GM21447 (cell line): ENCODE measurements around the gene APEH.

Source experiments
- ATAC-seq: cut with Tn5 transposase; IDR thresholded peaks from one replicate; pipeline ENCODE4 v1.9.1; 2021; ENCODE audit not compliant: unreplicated experiment

The APEH gene

DNA sequence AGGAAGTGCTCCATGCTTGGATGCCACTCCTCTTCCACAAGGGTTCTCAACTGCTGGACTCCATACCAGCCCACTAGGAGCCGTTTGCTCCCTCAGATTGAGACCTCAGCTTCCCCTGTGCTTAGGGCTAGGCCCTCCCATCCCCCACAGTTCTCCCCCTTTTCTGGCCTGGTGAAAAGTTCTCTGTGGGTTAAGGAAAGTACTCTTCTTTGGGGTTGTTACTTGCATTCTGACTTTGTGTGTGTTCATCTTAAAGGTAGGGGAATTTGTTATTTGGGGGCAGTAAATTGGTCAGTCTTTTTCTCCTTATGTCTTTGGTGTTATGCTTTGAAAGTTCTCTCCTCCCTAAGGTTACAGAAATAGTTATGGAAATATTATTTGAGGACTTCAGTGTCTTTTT is 24.0 kb upstream of the APEH start:
- no peak for ATAC-seq

DNA sequence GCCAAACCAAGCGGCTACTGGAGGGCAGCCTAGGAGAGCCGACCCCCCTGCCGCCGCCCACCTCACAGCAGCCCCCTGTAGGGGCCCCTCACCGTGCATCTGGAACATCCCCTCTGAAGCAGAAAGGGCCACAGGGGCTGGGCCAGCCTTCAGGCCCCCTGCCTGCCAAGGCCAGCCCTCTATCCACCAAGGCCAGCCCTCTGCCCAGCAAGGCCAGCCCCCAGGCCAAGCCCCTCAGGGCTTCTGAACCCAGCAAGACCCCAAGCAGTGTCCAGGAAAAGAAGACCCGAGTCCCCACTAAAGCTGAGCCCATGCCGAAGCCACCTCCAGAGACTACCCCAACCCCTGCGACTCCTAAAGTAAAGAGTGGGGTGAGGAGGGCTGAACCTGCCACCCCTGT is 23.5 kb upstream of the APEH start:
- ATAC-seq, result no peak

GRCh38 chr3:49652218-49652902 is 21.8 kb upstream of the APEH start:
- no peak for ATAC-seq

DNA sequence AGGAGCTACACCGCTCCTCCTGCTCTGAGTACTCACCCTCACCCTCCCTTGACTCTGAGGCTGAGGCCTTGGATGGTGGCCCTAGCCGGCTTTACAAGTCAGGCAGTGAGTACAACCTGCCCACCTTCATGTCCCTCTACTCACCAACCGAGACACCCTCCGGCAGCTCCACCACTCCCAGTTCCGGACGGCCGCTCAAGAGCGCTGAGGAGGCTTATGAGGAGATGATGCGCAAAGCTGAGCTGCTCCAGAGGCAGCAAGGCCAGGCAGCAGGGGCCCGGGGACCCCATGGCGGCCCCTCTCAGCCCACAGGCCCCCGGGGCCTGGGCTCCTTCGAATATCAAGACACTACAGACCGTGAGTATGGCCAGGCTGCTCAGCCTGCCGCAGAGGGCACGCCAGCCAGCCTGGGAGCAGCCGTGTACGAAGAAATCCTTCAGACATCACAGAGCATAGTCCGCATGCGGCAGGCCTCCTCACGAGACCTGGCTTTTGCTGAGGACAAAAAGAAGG is 21.2 kb upstream of the APEH start:
- ATAC-seq, result no peak

GRCh38 chr3:49653621-49654020 is 20.5 kb upstream of the APEH start:
- ATAC-seq, result no peak

- ATAC-seq, result no peak
Observed at GRCh38 chr3:49654176-49654825, 19.9 kb upstream of the APEH start.

DNA sequence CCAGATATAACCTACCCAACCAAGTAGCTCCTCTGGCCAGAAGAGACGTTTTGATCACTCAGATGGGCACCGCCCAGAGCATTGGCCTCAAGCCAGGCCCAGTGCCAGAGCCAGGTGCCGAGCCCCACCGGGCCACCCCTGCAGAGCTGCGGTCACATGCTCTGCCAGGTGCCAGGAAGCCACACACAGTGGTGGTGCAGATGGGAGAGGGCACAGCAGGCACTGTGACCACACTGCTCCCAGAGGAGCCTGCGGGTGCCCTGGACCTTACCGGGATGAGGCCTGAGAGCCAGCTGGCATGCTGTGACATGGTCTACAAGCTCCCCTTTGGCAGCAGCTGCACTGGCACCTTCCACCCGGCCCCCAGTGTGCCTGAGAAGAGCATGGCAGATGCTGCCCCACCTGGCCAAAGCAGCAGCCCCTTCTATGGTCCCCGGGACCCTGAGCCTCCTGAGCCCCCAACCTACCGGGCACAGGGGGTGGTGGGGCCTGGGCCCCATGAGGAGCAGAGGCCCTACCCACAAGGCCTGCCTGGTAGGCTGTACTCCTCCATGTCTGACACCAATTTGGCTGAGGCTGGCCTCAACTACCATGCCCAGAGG is 19.1 kb upstream of the APEH start:
- ATAC-seq, result no peak

- ATAC-seq, result no peak
Observed at GRCh38 chr3:49655731-49656285, 18.3 kb upstream of the APEH start.

DNA sequence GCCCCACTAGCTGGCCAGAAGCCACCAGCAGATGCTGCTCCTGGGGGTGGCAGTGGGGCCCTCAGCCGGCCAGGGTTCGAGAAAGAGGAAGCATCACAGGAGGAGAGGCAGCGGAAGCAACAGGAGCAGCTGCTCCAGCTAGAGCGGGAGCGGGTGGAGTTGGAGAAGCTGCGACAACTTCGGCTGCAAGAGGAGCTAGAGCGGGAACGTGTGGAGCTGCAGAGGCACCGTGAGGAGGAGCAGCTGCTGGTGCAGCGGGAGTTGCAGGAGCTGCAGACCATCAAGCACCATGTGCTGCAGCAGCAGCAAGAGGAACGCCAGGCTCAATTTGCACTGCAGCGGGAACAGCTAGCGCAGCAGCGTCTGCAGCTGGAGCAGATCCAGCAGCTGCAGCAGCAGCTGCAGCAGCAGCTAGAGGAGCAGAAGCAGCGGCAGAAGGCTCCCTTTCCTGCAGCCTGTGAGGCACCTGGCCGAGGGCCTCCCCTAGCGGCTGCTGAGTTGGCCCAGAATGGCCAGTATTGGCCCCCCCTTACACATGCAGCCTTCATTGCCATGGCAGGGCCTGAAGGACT is 17.5 kb upstream of the APEH start:
- ATAC-seq, result no peak

GRCh38 chr3:49657208-49657915 is 16.8 kb upstream of the APEH start:
- ATAC-seq, result no peak

DNA sequence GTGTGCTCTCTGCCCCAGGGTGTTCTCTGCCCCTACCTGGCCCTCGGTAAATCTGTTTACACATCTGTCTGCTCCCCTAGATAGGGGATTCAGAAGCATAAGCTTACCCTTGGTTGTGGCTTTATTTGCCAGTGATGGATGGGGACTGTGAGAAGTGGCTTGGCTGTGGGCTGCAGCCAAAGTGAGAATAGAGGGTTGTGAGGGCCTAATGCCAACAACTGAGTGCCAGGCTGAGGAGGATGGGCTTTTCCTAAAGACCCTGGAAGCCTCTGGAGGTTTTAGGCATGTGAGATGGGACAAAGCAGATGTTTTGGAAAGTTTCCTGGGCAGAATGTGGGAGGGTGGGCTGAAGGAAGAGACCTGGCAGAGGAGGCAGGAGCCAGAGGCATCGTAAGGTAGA is 15.4 kb upstream of the APEH start:
- ATAC-seq, result no peak

DNA sequence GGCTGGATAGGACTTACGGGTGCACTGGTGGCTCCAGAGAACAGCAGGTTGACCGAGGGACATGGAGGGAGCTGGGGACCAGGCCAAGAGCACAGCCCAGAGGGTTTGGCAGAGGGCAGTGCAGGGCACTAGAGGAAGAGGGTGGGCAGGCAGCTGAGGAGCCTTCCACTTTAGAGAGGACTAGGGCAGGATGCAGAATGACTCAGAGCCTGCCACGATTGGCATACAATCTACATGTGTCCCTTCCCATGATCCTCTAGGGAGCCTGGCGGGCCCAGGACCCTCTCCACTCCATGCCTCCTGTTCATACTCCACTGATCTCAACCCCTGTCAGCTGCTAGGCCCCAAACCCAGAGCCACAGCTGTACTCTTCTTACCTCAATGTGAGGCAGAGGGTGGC is 14.4 kb upstream of the APEH start:
- no peak for ATAC-seq

GRCh38 chr3:49661281-49661680 is 12.9 kb upstream of the APEH start:
- no peak for ATAC-seq

DNA sequence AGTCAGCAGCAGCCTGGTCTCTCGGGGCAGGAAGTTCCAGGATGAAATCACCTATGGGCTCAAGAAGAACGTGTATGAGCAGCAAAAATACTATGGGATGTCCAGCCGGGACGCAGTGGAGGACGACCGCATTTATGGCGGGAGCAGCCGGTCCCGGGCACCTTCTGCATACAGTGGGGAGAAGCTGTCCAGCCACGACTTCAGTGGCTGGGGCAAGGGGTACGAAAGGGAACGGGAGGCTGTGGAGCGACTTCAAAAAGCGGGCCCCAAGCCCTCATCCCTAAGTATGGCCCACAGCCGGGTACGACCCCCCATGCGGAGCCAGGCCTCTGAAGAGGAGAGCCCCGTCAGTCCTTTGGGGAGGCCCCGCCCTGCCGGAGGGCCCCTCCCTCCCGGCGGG is 12.1 kb upstream of the APEH start:
- ATAC-seq, result no peak

- ATAC-seq, result no peak
Observed at GRCh38 chr3:49662720-49663413, 11.3 kb upstream of the APEH start.

DNA sequence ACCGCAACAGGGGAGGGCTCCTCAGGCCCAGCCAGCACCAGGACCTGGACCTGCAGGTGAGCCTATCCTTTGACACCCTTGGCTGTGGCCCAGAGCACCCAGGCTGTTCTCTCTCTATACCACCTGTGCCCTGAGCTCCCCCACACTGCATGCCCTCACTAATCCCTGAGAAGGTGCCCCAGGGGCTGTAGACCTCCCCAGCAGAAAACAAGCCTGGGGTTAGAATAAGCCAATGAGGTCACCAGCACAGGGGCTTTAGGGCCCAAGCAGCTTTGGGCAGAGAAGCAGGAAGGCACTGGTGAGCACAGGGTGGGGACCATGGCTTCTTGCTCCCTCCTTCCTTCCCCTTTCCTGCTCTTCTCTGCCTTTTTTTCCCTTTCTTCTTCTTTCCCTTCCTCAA is 10.3 kb upstream of the APEH start:
- ATAC-seq, result no peak

DNA sequence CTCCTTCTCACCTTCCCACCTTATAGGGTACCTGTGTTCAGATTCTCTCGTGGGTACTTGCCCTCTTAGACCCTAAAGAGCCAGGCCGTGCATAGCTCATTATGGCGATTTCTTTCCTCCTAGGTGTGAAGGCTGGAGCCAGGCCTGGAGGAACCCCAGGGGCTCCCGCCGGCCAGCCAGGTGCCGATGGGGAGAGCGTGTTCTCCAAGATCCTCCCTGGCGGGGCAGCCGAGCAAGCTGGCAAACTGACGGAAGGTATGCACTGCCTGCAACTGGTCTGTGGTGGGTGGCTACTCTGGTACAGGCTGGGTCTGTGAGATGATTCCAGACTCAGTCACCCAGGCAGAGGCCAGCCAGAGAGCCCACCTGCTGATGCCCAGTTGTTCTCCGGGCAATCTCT is 9.9 kb upstream of the APEH start:
- ATAC-seq, result no peak

GRCh38 chr3:49665822-49666519 is 8.2 kb upstream of the APEH start:
- no peak for ATAC-seq

GRCh38 chr3:49666592-49666991 is 7.6 kb upstream of the APEH start:
- no peak for ATAC-seq
